Suprapubic skin (tissue), 3 donors: Measurements from ENCODE around the gene SCPEP1.

Experiments used
- CTCF ChIP-seq, 2 donors: fragments of 200-600 bp in 1 of 2; fragments of 450-650 bp in 1 of 2; sonication (generic) in 1 of 2; IDR thresholded peaks; one replicate each; pipeline ENCODE4 v1.5.1; 2016 to 2019; ENCODE audit warnings: antibody characterized with exemption in 2 of 2, mild to moderate bottlenecking in 1 of 2, moderate library complexity in 1 of 2
- EP300 ChIP-seq: sonication (generic); formaldehyde crosslinking; IDR thresholded peaks from one replicate; pipeline ENCODE4 v1.6.1; 2017; ENCODE audit warnings: antibody characterized with exemption

- TF ChIP-seq EP300 (no peak), CTCF (IDR thresholded peaks at IDR 0.05) (no peak)
Observed at GRCh38 chr17:56966338-56966737, 11.6 kb upstream of the SCPEP1 start.
